Ishikawa (cell line): ENCODE results near the gene PHLDB2.

ENCODE experiments used
- CREB1 ChIP-seq: IDR thresholded peaks from 2 replicates; pipeline ENCODE4 v1.6.1; 2012; ENCODE audit warnings: low read depth
- EP300 ChIP-seq: IDR thresholded peaks from 2 replicates; pipeline ENCODE4 v1.6.1; 2012; ENCODE audit warnings: borderline replicate concordance
- FOXM1 ChIP-seq: IDR thresholded peaks from 2 replicates; pipeline ENCODE4 v1.6.1; 2012; ENCODE audit warnings: low read depth, borderline replicate concordance
- MAX ChIP-seq: IDR thresholded peaks from 2 replicates; pipeline ENCODE4 v1.6.1; 2012
- NFIC ChIP-seq: IDR thresholded peaks from 2 replicates; pipeline ENCODE4 v1.6.1; 2012
- REST ChIP-seq: IDR thresholded peaks from 2 replicates; pipeline ENCODE4 v1.6.1; 2012; ENCODE audit warnings: low read depth, mild to moderate bottlenecking
- TCF12 ChIP-seq: IDR thresholded peaks from 2 replicates; pipeline ENCODE4 v1.6.1; 2012; ENCODE audit warnings: low read depth
- TEAD4 ChIP-seq: IDR thresholded peaks from 2 replicates; pipeline ENCODE4 v1.6.1; 2012
- USF1 ChIP-seq: IDR thresholded peaks from 2 replicates; pipeline ENCODE4 v1.6.1; 2012
- YY1 ChIP-seq: IDR thresholded peaks from 2 replicates; pipeline ENCODE4 v1.6.1; 2012; ENCODE audit warnings: low read depth
- ZBTB7A ChIP-seq: IDR thresholded peaks from 2 replicates; pipeline ENCODE4 v1.6.1; 2012; ENCODE audit warnings: low read depth

DNA sequence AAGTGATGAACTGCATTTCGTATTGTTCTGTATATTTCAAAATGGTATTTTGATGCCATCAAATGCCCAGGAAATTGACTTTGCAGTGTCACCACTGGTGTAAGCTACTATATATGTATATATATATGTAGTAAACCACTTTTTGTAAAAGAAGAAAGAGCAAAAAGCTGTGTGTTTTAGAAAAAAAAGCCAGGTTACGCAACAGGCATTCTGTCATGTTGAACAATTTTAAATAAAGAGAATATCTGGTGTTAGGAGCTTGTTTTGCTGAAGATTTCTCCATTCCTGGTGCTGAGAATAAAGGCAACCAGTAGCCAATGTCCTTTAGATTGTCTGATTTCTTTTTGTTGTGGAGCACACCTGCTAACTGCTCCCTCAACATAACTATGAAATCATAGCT lies 116.1 kb downstream of the PHLDB2 start:
- TF ChIP-seq YY1 (no peak), FOXM1 (no peak), TEAD4 (no peak), NFIC (no peak), MAX (no peak), TCF12 (no peak), ZBTB7A (no peak), EP300 (no peak), CREB1 (no peak), REST (no peak), USF1 (no peak)
